Measurements from ENCODE around the gene GOT2.
"Not testable (repeated sequence)": the region's sequence is repeated elsewhere in the genome, so short reads cannot be mapped to it uniquely, and the experiment has no call there.

Gene GOT2

DNA sequence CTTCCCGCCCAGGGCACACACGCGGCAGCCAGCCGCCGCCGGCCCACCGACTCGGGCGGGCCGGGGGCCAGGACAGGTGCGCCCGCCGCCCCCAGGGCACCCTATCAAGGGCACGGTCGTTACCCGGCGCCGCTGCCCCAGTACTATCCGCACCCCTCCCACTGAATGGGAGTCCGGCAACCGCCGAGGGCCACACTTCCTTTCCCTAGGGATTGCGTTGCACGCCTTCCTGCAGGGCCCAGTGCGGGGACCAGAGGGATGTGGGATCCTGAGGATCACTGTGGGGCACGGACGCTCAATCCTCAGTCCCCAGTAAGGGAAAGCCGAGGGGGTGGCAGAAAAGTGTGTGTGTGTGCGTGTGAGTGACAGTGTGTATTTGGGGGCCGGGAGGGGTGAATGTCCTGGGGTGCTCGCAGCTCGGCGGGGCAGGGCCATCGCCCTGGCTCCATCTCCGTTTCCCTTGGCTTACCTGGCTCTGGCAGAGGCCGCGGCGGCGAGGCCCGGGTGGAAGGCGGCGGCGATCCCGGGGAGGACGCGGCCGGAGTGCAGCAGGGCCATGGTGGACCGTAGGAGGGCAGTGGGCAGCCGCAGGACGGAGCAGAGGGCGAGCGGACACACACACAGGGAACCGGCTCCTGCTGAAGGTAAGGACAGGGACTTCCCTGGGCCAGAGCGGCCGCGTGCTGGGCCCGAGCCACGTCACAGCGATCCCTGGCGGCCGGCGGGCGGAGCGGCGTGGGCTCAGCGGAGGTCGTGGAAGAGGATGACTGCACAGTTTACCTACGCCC, at the start of gene GOT2:
TSS of gene GOT2 (minus strand) at position 646 of the 788 bp plus-strand sequence. CDS start at position 558, 88 bp downstream.
- peak; percentile 78 for DNase-seq

DNA sequence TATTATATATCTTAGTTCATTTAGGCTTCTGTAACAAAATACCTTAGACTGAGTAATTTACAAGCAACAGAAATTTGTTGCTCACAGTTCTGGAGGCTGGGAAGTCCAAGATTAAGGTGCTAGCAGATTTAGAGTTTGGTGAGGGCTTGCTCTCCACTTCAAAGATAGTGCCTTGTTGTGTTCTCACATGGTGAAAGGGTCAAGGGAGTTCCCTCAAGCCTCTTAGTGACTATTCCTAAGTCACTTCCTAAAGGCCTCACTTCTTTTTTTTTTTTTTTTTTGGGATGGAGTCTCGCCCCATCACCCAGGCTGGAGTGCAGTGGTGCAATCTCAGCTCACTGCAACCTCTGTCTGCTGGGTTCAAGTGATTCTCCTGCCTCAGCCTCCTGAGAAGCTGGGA, 45.2 kb upstream of the GOT2 start:
- not testable (repeated sequence) for DNase-seq

DNA sequence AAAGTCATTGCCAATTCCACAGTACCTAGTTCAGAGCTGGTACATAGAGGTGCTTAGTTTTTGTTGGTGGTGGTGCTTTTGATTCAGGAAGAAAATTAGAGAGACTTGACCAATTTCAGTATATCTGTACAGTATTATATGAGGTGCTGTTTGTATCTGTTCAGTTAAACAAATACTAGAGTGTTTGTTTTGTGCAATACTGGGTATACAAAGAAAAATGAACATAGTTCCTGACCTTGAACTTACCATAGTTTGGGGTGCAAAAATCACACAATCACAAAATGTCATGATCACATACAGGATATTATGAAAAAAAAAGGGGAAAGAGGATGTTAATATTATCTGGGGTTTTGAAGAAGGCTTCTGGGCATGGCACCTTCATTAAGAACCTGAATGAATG, 39.8 kb upstream of the GOT2 start:
- DNase-seq, result no peak

- DNase-seq, result no peak
Measured at GRCh38 chr16:58768145-58768544, 34.0 kb upstream of the GOT2 start.

GRCh38 chr16:58767581-58767980, 33.5 kb upstream of the GOT2 start:
- DNase-seq, result no peak

DNA sequence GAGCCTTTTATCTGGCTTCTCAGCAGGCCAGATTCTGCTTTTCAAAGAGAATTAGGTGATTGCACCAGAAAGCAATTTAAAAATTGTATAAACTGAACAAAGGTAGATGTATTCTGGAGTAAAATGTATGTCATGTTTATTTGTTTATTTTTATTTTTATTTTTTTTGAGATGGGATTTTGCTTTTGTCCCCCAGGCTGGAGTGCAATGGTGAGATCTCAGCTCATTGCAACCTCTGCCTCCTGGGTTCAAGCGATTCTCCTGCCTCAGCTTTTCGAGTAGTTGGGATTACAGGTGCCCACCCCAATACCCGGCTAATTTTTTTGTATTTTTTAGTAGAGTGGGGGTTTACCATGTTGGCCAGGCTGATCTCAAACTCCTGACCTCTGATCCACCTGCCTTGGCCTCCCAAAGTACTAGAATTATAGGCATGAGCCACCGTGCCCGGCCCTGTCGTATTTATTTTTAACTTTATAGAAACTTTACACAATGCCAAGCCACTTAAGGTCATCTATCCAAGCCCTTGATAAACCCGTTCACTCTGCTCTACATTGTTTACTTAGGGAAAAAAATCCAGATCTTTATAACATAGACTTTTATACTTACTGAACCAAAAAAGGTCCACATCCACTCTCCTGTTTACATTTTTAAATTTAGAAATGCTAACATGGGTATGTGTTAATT, 22.7 kb upstream of the GOT2 start:
- DNase-seq, result no peak

- DNase-seq, result peak; percentile 72 to 77
Measured at GRCh38 chr16:58755989-58756649, 22.0 kb upstream of the GOT2 start.

DNA sequence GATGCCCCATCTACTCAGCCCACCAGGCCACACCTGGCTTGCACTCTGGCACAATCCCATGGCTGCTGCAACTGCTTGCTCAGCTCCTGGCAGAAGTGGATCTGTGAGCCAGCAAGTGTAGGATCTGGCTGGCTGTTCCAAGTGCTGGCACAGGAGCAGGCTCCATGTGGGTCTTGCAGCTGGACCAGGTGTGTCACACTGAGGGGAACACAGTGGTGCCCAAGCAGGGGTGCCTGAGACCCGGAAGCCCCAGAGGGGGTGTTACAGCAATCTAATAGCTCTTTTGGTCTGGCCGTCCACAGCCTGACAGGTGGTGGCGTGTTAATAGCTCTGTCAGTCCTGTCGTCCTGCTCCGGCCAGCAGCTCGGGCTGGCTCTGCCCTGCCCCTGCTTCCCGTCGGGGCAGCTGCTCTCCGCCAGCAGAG, 19.6 kb upstream of the GOT2 start:
- no peak for DNase-seq

DNA sequence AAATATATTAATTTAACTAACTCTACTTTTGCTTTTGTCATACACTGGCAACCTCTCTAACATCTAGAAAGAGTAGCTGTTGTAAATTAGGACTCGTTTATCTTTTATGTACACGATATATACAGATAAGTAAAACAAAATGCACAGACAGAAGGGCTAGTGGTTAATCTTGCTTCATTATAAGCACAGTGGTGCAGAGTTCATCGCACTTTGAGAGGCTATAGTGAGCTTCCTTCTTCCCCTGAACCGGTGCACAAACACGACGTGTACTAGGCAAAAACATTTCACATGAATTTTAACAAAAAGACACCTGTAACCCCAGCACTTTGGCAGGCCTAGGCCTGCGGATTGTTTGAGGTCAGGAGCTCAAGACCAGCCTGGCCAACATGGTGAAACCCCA, 10.4 kb upstream of the GOT2 start:
- no peak for DNase-seq

DNA sequence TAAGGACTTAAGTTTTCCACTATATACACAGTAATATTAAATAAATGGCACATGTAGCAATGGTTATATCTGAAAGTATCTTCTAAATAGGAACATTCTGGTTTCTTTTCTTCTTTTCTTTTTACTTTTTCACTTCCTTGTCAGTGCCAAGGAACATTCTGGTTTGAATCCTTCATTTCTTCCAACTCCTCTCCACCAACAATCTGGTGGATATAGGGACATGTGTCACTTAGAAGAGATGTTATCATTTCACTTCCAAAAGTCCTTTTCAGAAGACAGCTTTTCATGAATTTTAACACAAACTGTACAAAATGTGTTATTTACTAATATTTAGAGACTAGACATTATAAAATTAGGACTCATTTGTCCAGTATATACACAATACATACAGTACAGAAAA, 7.9 kb upstream of the GOT2 start:
- DNase-seq, result no peak

GRCh38 chr16:58741166-58741565, 7.0 kb upstream of the GOT2 start:
- no peak for DNase-seq

DNA sequence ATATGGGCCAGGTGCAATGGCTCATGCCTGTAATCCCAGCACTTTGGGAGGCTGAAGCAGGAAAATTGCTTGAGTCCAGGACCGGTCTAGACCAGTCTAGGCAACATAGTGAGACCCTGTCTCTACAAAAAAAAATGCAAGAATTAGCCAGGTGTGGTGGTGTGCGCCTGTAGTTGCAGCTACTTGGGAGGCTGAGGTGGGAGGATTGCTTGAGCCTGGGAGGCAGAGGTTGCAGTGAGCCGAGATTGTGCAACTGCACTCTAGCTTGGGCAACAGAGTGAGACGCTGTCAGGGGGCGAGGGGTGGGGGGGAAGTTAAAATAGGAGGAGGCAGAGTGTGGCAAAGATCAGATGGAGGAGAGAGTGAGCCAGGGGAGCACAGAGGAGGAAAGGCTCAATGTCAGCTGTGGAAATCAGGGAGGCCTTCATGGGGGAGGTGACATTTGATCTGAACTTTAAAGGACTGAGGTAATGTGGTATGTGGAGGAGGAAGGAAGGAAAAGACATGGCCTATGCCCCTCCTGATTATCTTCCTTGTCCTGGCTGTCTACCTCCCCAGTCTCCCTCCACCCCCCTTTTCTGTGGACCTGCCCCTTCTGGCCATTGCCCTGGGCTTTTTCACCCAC, 4.7 kb upstream of the GOT2 start:
- no peak for DNase-seq

GRCh38 chr16:58736341-58736740, 2.2 kb upstream of the GOT2 start:
- DNase-seq, result not testable (repeated sequence)

DNA sequence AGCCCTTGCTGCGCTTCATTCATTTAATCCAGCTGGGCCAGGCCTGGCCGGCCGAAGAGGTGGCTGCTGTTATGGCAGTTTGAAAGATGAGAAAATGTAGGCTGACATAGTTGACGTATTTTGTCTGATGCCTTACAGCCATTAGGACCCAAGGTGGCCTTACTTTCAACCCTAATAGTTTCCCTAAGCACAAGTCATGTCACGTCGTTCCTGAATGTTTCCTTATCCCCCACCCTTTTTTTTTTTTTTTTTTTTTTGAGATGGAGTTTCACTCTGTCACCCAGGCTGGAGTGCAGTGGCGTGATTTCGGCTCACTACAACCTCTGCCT, 307 bp upstream of the GOT2 start:
- no peak for DNase-seq

DNA sequence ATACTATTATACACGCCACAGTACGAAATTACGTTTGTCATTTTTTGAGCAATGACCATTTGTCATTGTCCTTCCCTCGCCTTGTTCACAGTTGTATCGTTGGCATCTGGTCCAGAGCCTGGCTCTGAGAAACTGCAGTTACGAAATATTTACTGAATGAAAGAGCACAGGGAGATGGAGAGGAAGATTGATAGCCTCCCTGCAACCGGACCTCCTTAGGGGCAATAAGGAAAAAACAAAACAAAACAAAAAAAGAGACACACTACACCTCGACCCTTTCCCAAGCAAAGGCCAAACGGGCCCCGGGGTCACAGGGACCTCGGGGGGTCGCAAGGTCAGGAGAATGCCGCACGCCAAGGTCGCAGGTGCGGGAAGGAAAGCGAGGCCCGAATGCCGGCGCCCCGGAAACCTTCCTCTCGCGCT, 857 bp downstream of the GOT2 start:
- no peak for DNase-seq

GRCh38 chr16:58732545-58733247, 1.4 kb downstream of the GOT2 start:
- DNase-seq, result no peak

DNA sequence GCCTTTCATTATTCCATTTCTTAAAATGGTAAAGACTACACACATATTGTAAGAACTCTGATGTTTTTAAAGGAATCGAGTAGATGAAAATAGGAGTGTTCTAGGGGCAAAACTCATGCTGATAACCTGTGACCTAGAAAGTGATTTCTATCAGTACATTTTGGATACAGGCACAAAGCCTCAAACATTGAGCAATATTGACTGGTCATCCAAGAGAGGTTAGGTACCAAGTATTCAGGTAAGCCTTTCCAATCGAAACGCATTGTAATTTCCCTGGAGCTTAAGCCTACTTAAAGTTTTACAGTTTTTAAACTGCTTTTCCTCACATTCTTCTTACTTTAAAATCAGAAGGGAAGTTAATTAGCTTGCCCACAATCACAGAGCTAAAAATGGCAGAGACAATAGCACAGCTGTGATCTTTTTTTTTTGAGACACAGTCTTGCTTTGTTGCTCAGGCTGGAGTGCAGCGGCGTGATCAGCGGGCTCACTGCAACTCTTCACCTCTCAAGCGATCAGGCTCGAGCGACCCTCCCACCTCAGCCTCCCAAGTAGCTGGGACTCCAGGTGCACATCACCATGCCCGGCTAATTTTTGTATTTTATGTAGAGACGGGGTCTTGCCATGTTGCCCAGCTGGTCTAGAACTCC, 3.3 kb downstream of the GOT2 start:
- no peak for DNase-seq

DNA sequence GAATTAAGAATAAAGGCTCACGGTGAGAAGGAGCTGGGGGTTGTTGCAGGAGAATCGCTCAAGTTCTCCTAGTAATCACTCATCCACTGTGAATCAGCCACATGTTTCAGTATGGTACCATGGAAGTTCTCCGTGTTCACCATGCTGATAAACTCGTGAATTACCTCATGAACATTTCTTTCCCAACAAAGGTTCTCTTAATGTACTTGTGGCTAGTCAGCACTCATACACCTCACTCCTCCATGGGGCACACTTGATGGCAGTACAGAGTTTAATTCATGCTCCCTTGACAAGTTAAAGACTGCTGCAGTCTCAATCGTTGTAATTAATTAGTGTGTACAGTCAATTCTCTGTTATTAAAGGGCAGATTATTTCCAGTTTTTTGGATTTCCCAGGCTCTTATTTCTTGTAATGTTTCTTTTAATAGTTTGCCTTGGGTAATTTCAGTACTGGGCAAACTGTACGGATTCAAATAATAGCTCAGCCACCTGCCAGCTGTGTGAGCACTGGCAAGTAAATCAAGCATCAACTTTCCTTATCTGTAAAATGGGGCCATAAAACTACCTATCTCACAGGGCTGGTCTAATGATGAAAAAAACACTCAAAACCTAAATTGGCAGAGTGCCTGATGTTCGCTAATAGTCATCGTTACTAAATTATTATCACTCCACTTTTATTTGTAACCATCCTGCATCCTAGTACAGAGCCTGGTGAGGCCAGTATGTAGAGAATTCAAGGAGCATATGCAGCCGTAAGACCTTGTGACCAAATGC, 6.1 kb downstream of the GOT2 start:
- no peak for DNase-seq

DNA sequence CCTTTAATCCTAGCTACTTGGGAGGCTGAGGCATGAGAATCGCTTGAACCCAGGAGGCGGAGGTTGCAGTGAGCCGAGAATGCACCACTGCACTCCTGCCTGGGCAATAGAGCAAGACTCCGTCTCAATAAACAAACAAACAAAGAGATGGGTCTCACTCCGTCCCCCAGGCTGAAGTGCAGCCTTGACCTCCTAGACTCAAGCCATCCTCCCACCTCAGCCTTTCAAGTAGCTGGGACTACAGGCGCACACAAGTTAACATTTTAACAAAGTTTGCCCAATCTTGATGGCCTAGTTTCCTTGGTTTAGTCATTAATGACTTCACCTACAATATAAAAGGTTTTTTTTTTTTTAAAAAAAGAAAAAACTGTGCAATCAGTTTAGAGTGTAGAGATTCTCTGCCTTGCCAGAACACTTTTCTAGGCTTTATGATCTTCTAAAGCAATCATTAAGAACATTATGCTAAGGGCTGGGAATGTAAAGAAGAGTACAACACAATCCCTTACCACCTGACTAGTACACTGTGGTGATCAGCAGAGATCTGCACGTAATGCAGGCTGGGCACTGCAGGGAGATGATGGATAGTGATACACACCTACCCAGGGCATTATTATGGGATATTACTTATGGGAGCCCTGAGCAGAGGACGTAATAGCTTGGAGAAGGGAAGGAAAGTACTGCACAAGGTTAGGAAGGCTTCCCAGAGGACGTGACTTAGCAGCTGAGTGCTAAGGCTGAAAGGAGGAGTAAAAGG, 6.9 kb downstream of the GOT2 start:
- DNase-seq, result no peak

DNA sequence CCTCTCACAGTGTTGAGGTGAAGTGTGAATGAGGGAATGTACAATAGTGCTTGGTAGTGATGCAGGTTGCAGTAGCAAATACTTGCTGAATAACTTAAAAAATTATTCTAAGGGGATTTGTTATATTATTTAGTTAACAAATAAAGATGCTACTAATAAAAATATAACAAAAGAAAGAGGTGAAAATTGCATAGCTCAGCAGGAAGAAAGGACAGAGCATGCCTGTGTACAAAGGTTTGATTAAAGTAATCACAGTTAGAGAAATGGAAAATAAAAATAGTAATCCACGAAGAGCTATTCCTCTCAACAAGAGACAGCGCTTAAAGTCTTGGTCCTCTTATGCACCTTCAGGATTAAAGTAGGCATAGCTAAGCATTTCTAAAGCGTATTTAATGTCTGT, 11.0 kb downstream of the GOT2 start:
- DNase-seq, result no peak

DNA sequence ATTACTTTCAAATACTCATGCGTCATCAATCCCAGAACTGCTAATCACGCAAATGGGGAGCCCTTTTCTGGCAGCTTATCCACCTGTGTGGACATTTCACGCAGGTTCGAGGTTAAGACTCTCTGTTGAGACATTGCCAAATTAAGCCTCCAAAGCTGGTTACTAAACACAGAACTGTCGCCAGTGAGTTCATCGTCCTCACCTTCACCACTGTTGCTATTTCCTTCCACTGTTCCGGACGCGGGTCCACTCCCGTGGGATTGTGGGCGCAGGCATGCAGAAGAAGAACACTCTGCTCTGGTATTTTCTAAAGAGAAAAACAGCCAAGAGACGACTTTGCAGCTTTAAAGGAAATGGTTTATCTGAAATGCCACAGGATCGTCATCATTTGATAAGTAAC, 16.1 kb downstream of the GOT2 start:
- DNase-seq, result no peak

Measured in stimulated activated CD4-positive, alpha-beta T cell treated with anti-CD3 and anti-CD28 coated beads, Interleukin-4, amount 100 ng/mL, for 4 hours (primary cell).